OCI-LY3 (cell line): ENCODE measurements around the gene COMT.

Experiments used
- CTCF ChIP-seq: fragments of 200-600, 300-600 bp; sonication (generic); IDR thresholded peaks from 2 replicates; pipeline ENCODE4 v1.5.1; 2014; ENCODE audit warnings: antibody characterized with exemption, low read length, low read depth
- EZH2phosphoT487 ChIP-seq: fragments of 200-600 bp; shearing (Covaris generic); IDR thresholded peaks from 2 replicates; pipeline ENCODE4 v1.6.1; 2018; ENCODE audit warnings: antibody characterized with exemption, mixed run types, low read depth

- no peak for TF ChIP-seq CTCF
- TF ChIP-seq EZH2phosphoT487, result no peak
These were observed 42.7 kb downstream of the COMT start for GRCh38 chr22:19984201-19984753.
